Gastrocnemius medialis (tissue), 4 donors: ENCODE measurements around the gene CFAP46. TPM values are rescaled to one million over a fixed set of nuclear protein-coding genes. Genes with fewer than 3 reads are reported as not detected.

Source experiments
- ATAC-seq, 2 donors: fragments of 150-250 bp; one replicate each; pipeline ENCODE4 v1.9.1; 2016
- DNase-seq, 2 donors: peaks; one replicate each; pipeline ENCODE4 v3.0.0-alpha.2; 2019
- H3K27ac ChIP-seq, 4 donors: fragments of 200-600 bp; sonication (generic); 1 replicate in 1 of 4; 2 replicates in 3 of 4; pipeline ENCODE4 v1.5.1; 2016 to 2018; ENCODE audit warnings: mild to moderate bottlenecking in 2 of 4, moderate library complexity in 1 of 4
- H3K27me3 ChIP-seq, 3 donors: fragments of 200-600 bp; sonication (generic) in 2 of 3; 1 replicate in 1 of 3; 2 replicates in 2 of 3; pipeline versions ENCODE4 v1.5.1 to v1.6.0; 2016 to 2019; ENCODE audit warnings: mild to moderate bottlenecking in 1 of 3, moderate library complexity in 1 of 3
- H3K36me3 ChIP-seq, 2 donors: fragments of 200-600 bp; sonication (generic) in 1 of 2; one replicate each; pipeline ENCODE4 v1.5.1; 2017 to 2018
- H3K4me1 ChIP-seq, 2 donors: fragments of 200-600 bp; sonication (generic) in 1 of 2; one replicate each; pipeline ENCODE4 v1.5.1; 2016 to 2017; ENCODE audit warnings: mild to moderate bottlenecking in 2 of 2
- H3K4me3 ChIP-seq, 4 donors: fragments of 200-600 bp; sonication (generic) in 3 of 4; 1 replicate in 1 of 4; 2 replicates in 3 of 4; pipeline ENCODE4 v1.5.1; 2016 to 2019; ENCODE audit warnings: mild to moderate bottlenecking in 2 of 4
- H3K9me3 ChIP-seq, 3 donors: fragments of 200-600 bp; sonication (generic) in 2 of 3; 1 replicate in 1 of 3; 2 replicates in 2 of 3; pipeline ENCODE4 v1.5.1; 2016 to 2019
- CTCF ChIP-seq, 5 experiments: fragments of 450-650 bp in 3 of 5; fragments of 200-600 bp in 2 of 5; sonication (generic) in 2 of 5; IDR thresholded peaks in 4 of 5; conservative IDR thresholded peaks in 1 of 5; 1 replicate in 4 of 5; 2 replicates in 1 of 5; pipeline ENCODE4 v1.5.1; 2016 to 2019; ENCODE audit warnings: antibody characterized with exemption in 5 of 5, mild to moderate bottlenecking in 3 of 5, moderate library complexity in 3 of 5
- POLR2A ChIP-seq, 2 donors: fragments of 450-650 bp; IDR thresholded peaks; one replicate each; pipeline ENCODE4 v1.6.1; 2017; ENCODE audit warnings: antibody characterized with exemption in 2 of 2, mild to moderate bottlenecking in 2 of 2, moderate library complexity in 2 of 2
- in situ Hi-C, 4 donors: fragments of 200-750 bp; cut with MboI; loops; one replicate each; pipeline versions ENCODE4 v1.15.0 to v1.8.0; 2017; ENCODE audit warnings: low sequenced_read_pairs in 4 of 4
- intact Hi-C: fragments of 100-400 bp; cut with DNase I; formaldehyde crosslinking; loops from one replicate; pipeline ENCODE4 v1.15.1; 2023; ENCODE audit warnings: low total_unique reads
- total RNA-seq, 4 donors: library from RNA; depleted of rRNA; stranded (reverse); fragments of >200 nt; gene quantifications; one replicate each; pipeline versions ENCODE4 v1.1.0 to v1.2.3, GENCODE V29; 2016

The CFAP46 gene
- total RNA-seq, 4 donors from 2014 or later, result 4.2 to 27.9 (median 11.9) TPM

- Histone ChIP-seq H3K9me3 (no peaks in the 10 kb centered on the region), H3K4me3 (no peak overlapping the region), H3K4me1 (no peaks in the 10 kb centered on the region), H3K27ac (no peak overlapping the region), H3K36me3 (no peaks in the 10 kb centered on the region), H3K27me3 (no peaks in the 10 kb centered on the region)
- in situ Hi-C loops (no loop called here), intact Hi-C loops (no loop called here)
- DNase-seq (no peak), ATAC-seq (no peak)
- TF ChIP-seq POLR2A (IDR thresholded peaks at IDR 0.05), result no peak
Observed at GRCh38 chr10:132810807-132811700, 131.3 kb downstream of the CFAP46 start.

GRCh38 chr10:132810141-132810806, 132.1 kb downstream of the CFAP46 start:
- no peaks in the 10 kb centered on the region for H3K36me3 ChIP-seq
- TF ChIP-seq CTCF (IDR thresholded peaks at IDR 0.05 in 4 of 5, conservative IDR thresholded peaks at IDR 0.05 in 1 of 5) (no peak), POLR2A (IDR thresholded peaks at IDR 0.05) (no peak)
- DNase-seq, result no peak
- H3K27me3 ChIP-seq, result no peaks in the 10 kb centered on the region
- intact Hi-C loops (no loop called here), in situ Hi-C loops (no loop called here)
- no peak overlapping the region for H3K27ac ChIP-seq
- ATAC-seq, result no peak
- no peaks in the 10 kb centered on the region for H3K4me1 ChIP-seq
- no peak overlapping the region for H3K4me3 ChIP-seq
- no peaks in the 10 kb centered on the region for H3K9me3 ChIP-seq

- intact Hi-C loops (no loop called here), in situ Hi-C loops (no loop called here)
- H3K9me3 ChIP-seq, result no peaks in the 10 kb centered on the region
- ATAC-seq, result no peak
- no peak for TF ChIP-seq POLR2A (IDR thresholded peaks at IDR 0.05)
- TF ChIP-seq CTCF (IDR thresholded peaks at IDR 0.05 in 4 of 5, conservative IDR thresholded peaks at IDR 0.05 in 1 of 5), result no peak
- DNase-seq, result no peak
- H3K4me1 ChIP-seq, result no peaks in the 10 kb centered on the region
- no peak overlapping the region for H3K4me3 ChIP-seq
- no peaks in the 10 kb centered on the region for H3K27me3 ChIP-seq
- no peak overlapping the region for H3K27ac ChIP-seq
- H3K36me3 ChIP-seq, result no peaks in the 10 kb centered on the region
Observed at GRCh38 chr10:132809232-132810140, 132.9 kb downstream of the CFAP46 start.

- TF ChIP-seq CTCF (IDR thresholded peaks at IDR 0.05 in 4 of 5, conservative IDR thresholded peaks at IDR 0.05 in 1 of 5), result no peak
- in situ Hi-C loops (no loop called here), intact Hi-C loops (no loop called here)
- H3K4me3 ChIP-seq, result no peak overlapping the region
- H3K4me1 ChIP-seq, result no peaks in the 10 kb centered on the region
- H3K27ac ChIP-seq, result no peak overlapping the region
- DNase-seq, result no peak
- H3K36me3 ChIP-seq, result no peaks in the 10 kb centered on the region
- no peaks in the 10 kb centered on the region for H3K27me3 ChIP-seq
- H3K9me3 ChIP-seq, result no peaks in the 10 kb centered on the region
- no peak for ATAC-seq
Observed at GRCh38 chr10:132808383-132809231, 133.8 kb downstream of the CFAP46 start.
